Kidney (tissue), 14 donors: ENCODE data around the gene NAP1L4. TPM values are rescaled to one million over a fixed set of nuclear protein-coding genes. Genes with fewer than 3 reads are reported as not detected.

Experiments
- DNase-seq, 5 donors: peaks; one replicate each; pipeline ENCODE4 v3.0.0-alpha.2; 2013 to 2020
- FAIRE-seq: peaks from 2 replicates; lab custom pipeline; 2012; peaks lifted over from hg19 to GRCh38; lab: Jason Lieb, UNC
- H3K27ac ChIP-seq, 2 donors: one replicate each; pipeline ENCODE4 v1.7.0; 2013; ENCODE audit warnings: low read depth in 2 of 2, low read length in 2 of 2, inconsistent platforms in 1 of 2
- H3K27me3 ChIP-seq: one replicate; pipeline ENCODE4 v1.7.1; 2013; ENCODE audit warnings: low read length, inconsistent platforms; ENCODE audit not compliant: control insufficient read depth, insufficient read depth
- H3K36me3 ChIP-seq, 3 donors: one replicate each; pipeline versions ENCODE4 v1.7.0 to v1.7.1; 2013; ENCODE audit warnings: low read length in 3 of 3, control low read depth in 1 of 3, inconsistent platforms in 1 of 3; ENCODE audit not compliant: insufficient read depth in 3 of 3, control insufficient read depth in 2 of 3
- H3K4me1 ChIP-seq, 3 donors: one replicate each; pipeline versions ENCODE4 v1.7.0 to v1.7.1; 2013; ENCODE audit warnings: low read length in 3 of 3, inconsistent platforms in 1 of 3, low read depth in 1 of 3; ENCODE audit not compliant: control insufficient read depth in 2 of 3, insufficient read depth in 2 of 3
- H3K4me3 ChIP-seq, 3 donors: one replicate each; pipeline versions ENCODE4 v1.7.0 to v1.8.1; 2013; ENCODE audit warnings: low read length in 3 of 3, control low read depth in 1 of 3, inconsistent platforms in 1 of 3
- H3K9ac ChIP-seq, 3 donors: one replicate each; pipeline versions ENCODE4 v1.7.0 to v1.7.1; 2013; ENCODE audit warnings: low read length in 3 of 3, control low read depth in 1 of 3, inconsistent platforms in 1 of 3
- H3K9me3 ChIP-seq, 3 donors: one replicate each; pipeline versions ENCODE4 v1.7.0 to v1.7.1; 2013; ENCODE audit warnings: low read length in 3 of 3, control low read depth in 1 of 3, inconsistent platforms in 1 of 3; ENCODE audit not compliant: control insufficient read depth in 2 of 3, insufficient read depth in 1 of 3
- intact Hi-C: fragments of 100-400 bp; cut with DNase I; formaldehyde crosslinking; loops from one replicate; pipeline ENCODE4 v1.11.1; 2022
- polyA plus RNA-seq: library from polyadenylated mRNA; stranded (reverse); fragments of 350-450 nt; fragmentation: Illumina TruSeq; extraction: RNeasy Lipid Tissue Mini Kit (QIAGEN cat#74804); gene quantifications from one replicate; pipeline ENCODE4 v1.2.3, GENCODE V29; 2014; ENCODE audit warnings: low read depth, low replicate concordance; ENCODE audit not compliant: insufficient read depth
- total RNA-seq: library from RNA; stranded (reverse); fragmentation: NEBNext Ultra II Directional; extraction: Animal tissue kit (Norgen Biotek cat#: 25700); gene quantifications from one replicate; pipeline ENCODE4 v1.2.1, GENCODE V29; 2021
- TF ChIP-seq, protein P1 (sequence below): IDR thresholded peaks from 3 replicates; pipeline ENCODE4 v1.5.1; 2012; ENCODE audit warnings: mild to moderate bottlenecking, moderate library complexity, borderline replicate concordance; ENCODE audit not compliant: insufficient read depth; ENCODE audit errors: extremely low read depth
- donor health status: control.
- donor health status: control.
- donor health status: control.
- donor health status: control.
- donor health status: control.
- donor health status: DM: yes; HTN: yes; CAD: no.
- donor health status: Normal renal cell carcinoma (clear cell type).

The NAP1L4 gene
- total and polyA plus RNA-seq, 2 donors from 2014 or later, result 120 to 133 TPM

DNA sequence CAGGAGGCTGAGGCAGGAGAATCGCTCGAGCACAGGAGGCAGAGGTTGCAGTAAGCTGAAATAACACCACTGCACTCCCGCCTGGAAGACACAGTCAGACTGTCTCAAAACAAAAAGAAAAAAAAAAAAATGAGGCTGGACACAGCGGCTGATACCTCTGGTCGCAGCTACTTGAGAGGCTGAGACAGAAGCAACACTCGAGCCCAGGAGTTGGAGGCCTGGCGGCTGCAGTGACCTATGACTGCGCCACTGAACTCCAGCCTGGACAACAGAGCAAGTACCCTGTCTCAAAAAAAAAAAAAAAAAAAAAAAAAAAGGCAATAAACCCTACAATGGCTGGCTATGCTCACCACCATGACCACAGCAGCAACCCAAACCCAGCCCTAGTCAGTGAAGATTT is 11.0 kb downstream of the NAP1L4 start:
- Histone ChIP-seq H3K4me1 (peaks cover 0 to 12% (median 0%) of the 10 kb centered on the region in 3 donors), H3K4me3 (no peak overlapping the region), H3K36me3 (peaks cover 5 to 19% (median 16%) of the 10 kb centered on the region in 3 donors), H3K27me3 (no peaks in the 10 kb centered on the region), H3K9me3 (no peaks in the 10 kb centered on the region), H3K9ac (no peak overlapping the region), H3K27ac (no peak overlapping the region)
- intact Hi-C loops, result no loop called here
- FAIRE-seq (no peak), DNase-seq (no peak)
- TF ChIP-seq, protein P1, sequence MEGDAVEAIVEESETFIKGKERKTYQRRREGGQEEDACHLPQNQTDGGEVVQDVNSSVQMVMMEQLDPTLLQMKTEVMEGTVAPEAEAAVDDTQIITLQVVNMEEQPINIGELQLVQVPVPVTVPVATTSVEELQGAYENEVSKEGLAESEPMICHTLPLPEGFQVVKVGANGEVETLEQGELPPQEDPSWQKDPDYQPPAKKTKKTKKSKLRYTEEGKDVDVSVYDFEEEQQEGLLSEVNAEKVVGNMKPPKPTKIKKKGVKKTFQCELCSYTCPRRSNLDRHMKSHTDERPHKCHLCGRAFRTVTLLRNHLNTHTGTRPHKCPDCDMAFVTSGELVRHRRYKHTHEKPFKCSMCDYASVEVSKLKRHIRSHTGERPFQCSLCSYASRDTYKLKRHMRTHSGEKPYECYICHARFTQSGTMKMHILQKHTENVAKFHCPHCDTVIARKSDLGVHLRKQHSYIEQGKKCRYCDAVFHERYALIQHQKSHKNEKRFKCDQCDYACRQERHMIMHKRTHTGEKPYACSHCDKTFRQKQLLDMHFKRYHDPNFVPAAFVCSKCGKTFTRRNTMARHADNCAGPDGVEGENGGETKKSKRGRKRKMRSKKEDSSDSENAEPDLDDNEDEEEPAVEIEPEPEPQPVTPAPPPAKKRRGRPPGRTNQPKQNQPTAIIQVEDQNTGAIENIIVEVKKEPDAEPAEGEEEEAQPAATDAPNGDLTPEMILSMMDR, result no peak

GRCh38 chr11:2980168-2980840 is 11.8 kb downstream of the NAP1L4 start:
- Histone ChIP-seq H3K36me3 (peaks cover 9 to 22% (median 20%) of the 10 kb centered on the region in 3 donors), H3K27ac (no peak overlapping the region), H3K4me3 (no peak overlapping the region), H3K27me3 (no peaks in the 10 kb centered on the region), H3K9me3 (no peaks in the 10 kb centered on the region), H3K4me1 (peaks cover 0 to 12% (median 0%) of the 10 kb centered on the region in 3 donors), H3K9ac (no peak overlapping the region)
- intact Hi-C loops, result no loop called here
- FAIRE-seq (no peak), DNase-seq (no peak)
- TF ChIP-seq, protein P1, result no peak

DNA sequence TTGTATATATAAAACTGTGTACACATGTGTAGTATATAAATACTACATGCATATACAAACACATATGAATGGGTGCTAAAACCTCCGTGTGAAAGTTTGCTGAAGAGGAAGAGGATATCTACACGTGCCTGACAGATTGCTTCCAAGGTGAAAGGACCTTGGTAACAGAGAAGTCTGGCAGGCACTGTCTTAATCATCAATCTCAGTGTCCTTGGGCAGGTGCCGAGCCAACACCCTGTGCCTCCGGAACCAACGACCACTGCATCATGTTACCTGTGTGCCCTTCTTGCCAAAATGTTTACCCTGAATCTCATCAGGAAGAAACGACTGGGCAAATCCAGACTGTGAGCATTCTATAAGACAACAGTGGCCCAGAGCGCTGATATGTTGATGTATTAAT is 15.0 kb downstream of the NAP1L4 start:
- H3K9me3 ChIP-seq, result no peaks in the 10 kb centered on the region
- H3K4me1 ChIP-seq, result peaks cover 0 to 8% (median 0%) of the 10 kb centered on the region in 3 donors
- no peak overlapping the region for H3K4me3 ChIP-seq
- no peaks in the 10 kb centered on the region for H3K27me3 ChIP-seq
- H3K36me3 ChIP-seq, result peaks cover 15 to 39% (median 33%) of the 10 kb centered on the region in 3 donors
- TF ChIP-seq, protein P1, result no peak
- DNase-seq (no peak), FAIRE-seq (no peak)
- H3K27ac ChIP-seq, result no peak overlapping the region
- intact Hi-C loops, result no loop called here
- no peak overlapping the region for H3K9ac ChIP-seq
